Neural progenitor cell (in vitro differentiated cells): Measurements from ENCODE around the gene RTEL1. TPM values are rescaled to one million over a fixed set of nuclear protein-coding genes. Genes with fewer than 3 reads are reported as not detected.

Experiments
- DNase-seq: peaks from one replicate; pipeline ENCODE4 v3.0.0-alpha.2; 2016; ENCODE audit warnings: low spot score
- H2AFZ ChIP-seq: fragments of 200-600 bp; sonication (generic); replicated peaks from 2 replicates; pipeline ENCODE4 v1.6.1; 2016; ENCODE audit warnings: antibody characterized with exemption
- H3F3A ChIP-seq: fragments of 200-600 bp; sonication (generic); 2 replicates; pipeline ENCODE4 v1.6.1; 2016; ENCODE audit warnings: antibody characterized with exemption, low read depth
- H3K27ac ChIP-seq: fragments of 200-600 bp; sonication (generic); 2 replicates; pipeline ENCODE4 v1.5.1; 2016; ENCODE audit warnings: mild to moderate bottlenecking
- H3K27me3 ChIP-seq: fragments of 200-600 bp; sonication (generic); 2 replicates; pipeline ENCODE4 v1.6.1; 2016; ENCODE audit warnings: mild to moderate bottlenecking, moderate library complexity
- H3K36me3 ChIP-seq: fragments of 200-600 bp; sonication (generic); 2 replicates; pipeline ENCODE4 v1.5.1; 2016
- H3K4me1 ChIP-seq: fragments of 200-600 bp; sonication (generic); 2 replicates; pipeline ENCODE4 v1.6.1; 2016; ENCODE audit warnings: mixed run types
- H3K4me2 ChIP-seq: fragments of 200-600 bp; sonication (generic); 2 replicates; pipeline ENCODE4 v1.6.1; 2016
- H3K4me3 ChIP-seq: fragments of 200-600 bp; sonication (generic); 2 replicates; pipeline ENCODE4 v1.5.1; 2016
- H3K79me2 ChIP-seq: fragments of 200-600 bp; sonication (generic); 2 replicates; pipeline ENCODE4 v1.6.1; 2016; ENCODE audit warnings: low read depth
- H3K9ac ChIP-seq: fragments of 200-600 bp; sonication (generic); 2 replicates; pipeline ENCODE4 v1.6.1; 2016
- H3K9me3 ChIP-seq: fragments of 200-600 bp; sonication (generic); 2 replicates; pipeline ENCODE4 v1.5.1; 2016; ENCODE audit warnings: low read depth
- H4K20me1 ChIP-seq: fragments of 200-600 bp; sonication (generic); 2 replicates; pipeline ENCODE4 v1.6.1; 2016; ENCODE audit warnings: low read depth
- H3K27ac Mint-ChIP-seq: 3 replicates; pipeline ENCODE4 v1.8.0; 2021; ENCODE audit warnings: mixed read lengths
- H3K27me3 Mint-ChIP-seq: 2 replicates; pipeline ENCODE4 v1.8.0; 2022; ENCODE audit warnings: low read depth, mild to moderate bottlenecking, inconsistent platforms, moderate library complexity, mixed read lengths; ENCODE audit not compliant: insufficient read depth
- H3K36me3 Mint-ChIP-seq: 3 replicates; pipeline ENCODE4 v1.8.0; 2021; ENCODE audit warnings: mixed read lengths
- H3K4me1 Mint-ChIP-seq: 3 replicates; pipeline ENCODE4 v1.8.0; 2021; ENCODE audit warnings: mixed read lengths
- H3K4me3 Mint-ChIP-seq: 3 replicates; pipeline ENCODE4 v1.8.0; 2021; ENCODE audit warnings: mild to moderate bottlenecking, moderate library complexity, mixed read lengths
- H3K9me3 Mint-ChIP-seq: 3 replicates; pipeline ENCODE4 v1.8.0; 2020; ENCODE audit warnings: mixed read lengths
- EZH2 ChIP-seq: fragments of 200-600 bp; sonication (generic); IDR thresholded peaks from 2 replicates; pipeline ENCODE4 v1.6.1; 2017; ENCODE audit warnings: antibody characterized with exemption, mild to moderate bottlenecking, moderate library complexity
- EZH2phosphoT487 ChIP-seq: fragments of 200-600 bp; sonication (generic); IDR thresholded peaks from 2 replicates; pipeline ENCODE4 v1.6.1; 2017; ENCODE audit warnings: antibody characterized with exemption
- total RNA-seq: library from RNA; depleted of rRNA; stranded (reverse); fragments of >200 nt; gene quantifications from 2 replicates; pipeline ENCODE4 v1.2.3, GENCODE V29; 2015; ENCODE audit warnings: low replicate concordance
- TF ChIP-seq, protein P1 (sequence below): fragments of 200-600 bp; sonication (generic); IDR thresholded peaks from 2 replicates; pipeline ENCODE4 v1.5.1; 2017; ENCODE audit warnings: antibody characterized with exemption, mild to moderate bottlenecking

The RTEL1 gene
- total RNA-seq, 1 donor from 2014 or later: 6.0 TPM

DNA sequence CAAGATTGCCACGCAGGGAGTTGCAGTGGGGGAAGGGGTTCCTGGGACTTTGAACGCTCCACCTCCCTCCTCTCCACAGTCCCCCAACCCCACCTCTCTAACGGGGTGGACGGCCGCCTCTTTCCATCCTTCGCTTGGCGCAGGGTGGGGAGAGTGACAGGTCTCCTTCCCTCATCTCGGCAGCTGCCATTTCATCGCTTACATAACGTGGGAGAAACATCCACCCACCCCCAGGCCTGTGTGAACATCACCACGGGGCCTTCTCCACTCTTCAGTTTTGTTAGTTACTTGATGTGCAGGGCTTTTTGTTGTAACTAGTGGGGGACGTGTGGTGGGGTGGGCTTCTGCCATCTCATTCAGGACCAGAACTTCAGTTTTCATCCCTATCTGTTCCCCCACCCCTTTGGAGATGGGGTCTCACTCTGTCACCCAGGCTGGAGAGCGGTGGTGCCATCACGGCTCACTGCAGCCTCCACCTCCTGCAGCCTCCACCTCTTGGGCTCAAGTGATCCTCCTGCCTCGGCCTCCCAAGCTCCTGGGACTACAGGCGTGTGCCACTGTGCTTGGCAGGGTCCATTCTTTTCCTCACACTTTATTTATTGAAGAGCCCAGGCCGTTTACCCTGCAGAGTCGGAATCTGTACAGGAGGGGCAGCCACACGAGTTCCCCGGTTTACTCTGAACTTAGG lies 17.7 kb downstream of the RTEL1 start:
- H3K4me3 ChIP-seq: no peak overlapping the region
- Mint-ChIP-seq H3K27ac (no peak overlapping the region), H3K4me3 (no peak overlapping the region), H3K27me3 (peaks cover 5% of the 10 kb centered on the region), H3K4me1 (no peaks in the 10 kb centered on the region), H3K36me3 (peaks cover 13% of the 10 kb centered on the region), H3K9me3 (no peaks in the 10 kb centered on the region)
- no peaks in the 10 kb centered on the region for H3K79me2 ChIP-seq
- no peak overlapping the region for H3K4me2 ChIP-seq
- no peaks in the 10 kb centered on the region for H3K4me1 ChIP-seq
- H3K27me3 ChIP-seq: no peaks in the 10 kb centered on the region
- H3K9ac ChIP-seq: no peak overlapping the region
- no peak overlapping the region for H3K27ac ChIP-seq
- no peaks in the 10 kb centered on the region for H3K9me3 ChIP-seq
- DNase-seq: no peak
- TF ChIP-seq EZH2: no peak
- TF ChIP-seq, protein P1, sequence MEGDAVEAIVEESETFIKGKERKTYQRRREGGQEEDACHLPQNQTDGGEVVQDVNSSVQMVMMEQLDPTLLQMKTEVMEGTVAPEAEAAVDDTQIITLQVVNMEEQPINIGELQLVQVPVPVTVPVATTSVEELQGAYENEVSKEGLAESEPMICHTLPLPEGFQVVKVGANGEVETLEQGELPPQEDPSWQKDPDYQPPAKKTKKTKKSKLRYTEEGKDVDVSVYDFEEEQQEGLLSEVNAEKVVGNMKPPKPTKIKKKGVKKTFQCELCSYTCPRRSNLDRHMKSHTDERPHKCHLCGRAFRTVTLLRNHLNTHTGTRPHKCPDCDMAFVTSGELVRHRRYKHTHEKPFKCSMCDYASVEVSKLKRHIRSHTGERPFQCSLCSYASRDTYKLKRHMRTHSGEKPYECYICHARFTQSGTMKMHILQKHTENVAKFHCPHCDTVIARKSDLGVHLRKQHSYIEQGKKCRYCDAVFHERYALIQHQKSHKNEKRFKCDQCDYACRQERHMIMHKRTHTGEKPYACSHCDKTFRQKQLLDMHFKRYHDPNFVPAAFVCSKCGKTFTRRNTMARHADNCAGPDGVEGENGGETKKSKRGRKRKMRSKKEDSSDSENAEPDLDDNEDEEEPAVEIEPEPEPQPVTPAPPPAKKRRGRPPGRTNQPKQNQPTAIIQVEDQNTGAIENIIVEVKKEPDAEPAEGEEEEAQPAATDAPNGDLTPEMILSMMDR: no peak
- no peak for TF ChIP-seq EZH2phosphoT487
- H4K20me1 ChIP-seq: no peaks in the 10 kb centered on the region
- H3F3A ChIP-seq: no peaks in the 10 kb centered on the region
- H3K36me3 ChIP-seq: no peaks in the 10 kb centered on the region
- no peak overlapping the region for H2AFZ ChIP-seq

DNA sequence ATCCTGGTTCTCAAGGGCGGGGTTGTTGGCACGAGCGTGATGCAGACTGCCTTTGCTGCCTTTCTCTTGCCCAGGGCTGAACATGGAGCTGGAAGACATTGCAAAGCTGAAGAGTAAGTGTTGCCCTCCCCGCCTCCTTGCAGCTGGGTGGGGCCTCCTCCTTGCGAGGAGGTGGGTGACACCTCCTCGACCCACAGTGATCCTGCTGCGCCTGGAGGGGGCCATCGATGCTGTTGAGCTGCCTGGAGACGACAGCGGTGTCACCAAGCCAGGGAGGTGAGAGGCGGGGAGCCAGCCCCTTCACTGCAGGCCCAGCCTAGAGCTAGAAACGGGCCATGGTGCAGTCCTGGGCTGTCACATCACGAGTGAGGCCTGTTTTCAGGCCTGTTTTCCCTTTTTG lies 20.0 kb downstream of the RTEL1 start:
- no peaks in the 10 kb centered on the region for H3K36me3 ChIP-seq

DNA sequence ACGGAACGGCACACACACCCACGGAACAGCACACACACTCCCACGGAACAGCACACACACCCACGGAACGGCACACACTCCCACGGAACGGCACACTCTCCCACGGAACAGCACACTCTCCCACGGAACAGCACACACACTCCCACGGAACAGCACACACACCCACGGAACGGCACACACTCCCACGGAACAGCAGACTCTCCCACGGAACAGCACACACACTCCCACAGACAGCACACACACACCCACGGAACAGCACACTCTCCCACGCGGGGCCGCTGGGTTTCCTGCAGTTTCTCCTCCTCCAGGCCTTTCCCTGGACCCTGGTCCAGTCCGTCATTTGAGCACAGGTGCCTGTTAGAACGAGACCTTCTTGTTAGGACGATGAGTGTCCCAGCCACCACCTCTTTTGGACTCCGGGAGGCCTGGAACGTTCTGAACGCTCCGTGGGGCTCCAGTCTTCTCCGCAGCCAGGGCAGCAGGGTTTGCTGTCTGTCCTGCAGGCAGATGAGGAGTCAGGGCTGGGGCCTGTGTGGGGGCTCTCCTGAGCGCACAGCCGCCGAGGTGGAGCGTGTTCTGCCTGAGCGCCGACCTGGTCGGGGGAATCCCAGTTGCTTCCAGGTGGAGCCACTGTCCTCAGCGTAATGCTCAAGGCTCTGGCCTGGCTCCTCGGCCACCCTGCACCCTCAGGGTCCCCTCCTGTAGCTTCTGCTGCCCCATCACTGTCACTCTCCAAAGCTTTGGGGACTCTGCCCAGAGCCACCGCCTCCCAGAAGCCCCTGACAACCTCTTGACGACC lies 20.8 kb downstream of the RTEL1 start:
- Histone ChIP-seq H3K9me3 (no peaks in the 10 kb centered on the region), H4K20me1 (no peaks in the 10 kb centered on the region), H3K36me3 (no peaks in the 10 kb centered on the region), H3K4me3 (no peak overlapping the region), H2AFZ (no peak overlapping the region), H3K79me2 (no peaks in the 10 kb centered on the region), H3K27me3 (no peaks in the 10 kb centered on the region), H3F3A (no peaks in the 10 kb centered on the region), H3K4me2 (no peak overlapping the region), H3K4me1 (no peaks in the 10 kb centered on the region), H3K27ac (no peak overlapping the region), H3K9ac (no peak overlapping the region)
- TF ChIP-seq EZH2: no peak
- TF ChIP-seq, protein P1: no peak
- TF ChIP-seq EZH2phosphoT487: no peak
- no peaks in the 10 kb centered on the region for H3K9me3 Mint-ChIP-seq
- H3K36me3 Mint-ChIP-seq: peaks cover 7% of the 10 kb centered on the region
- no peaks in the 10 kb centered on the region for H3K4me1 Mint-ChIP-seq
- H3K27ac Mint-ChIP-seq: no peak overlapping the region
- no peak overlapping the region for H3K4me3 Mint-ChIP-seq
- no peak for DNase-seq
- peaks cover 5% of the 10 kb centered on the region for H3K27me3 Mint-ChIP-seq

More for the DNA sequence above, 20.0 kb downstream of the RTEL1 start:
- Mint-ChIP-seq H3K27ac (no peak overlapping the region), H3K36me3 (peaks cover 9% of the 10 kb centered on the region), H3K4me1 (no peaks in the 10 kb centered on the region), H3K27me3 (peaks cover 5% of the 10 kb centered on the region), H3K4me3 (no peak overlapping the region), H3K9me3 (no peaks in the 10 kb centered on the region)
- H3K9me3 ChIP-seq: no peaks in the 10 kb centered on the region
- no peak for DNase-seq
- no peaks in the 10 kb centered on the region for H3F3A ChIP-seq
- H3K4me2 ChIP-seq: no peak overlapping the region
- H3K79me2 ChIP-seq: no peaks in the 10 kb centered on the region
- no peaks in the 10 kb centered on the region for H3K4me1 ChIP-seq
- no peak overlapping the region for H3K9ac ChIP-seq
- H4K20me1 ChIP-seq: no peaks in the 10 kb centered on the region
- no peaks in the 10 kb centered on the region for H3K27me3 ChIP-seq
- H2AFZ ChIP-seq: no peak overlapping the region
- H3K4me3 ChIP-seq: no peak overlapping the region
- H3K27ac ChIP-seq: no peak overlapping the region
- TF ChIP-seq EZH2phosphoT487: no peak
- TF ChIP-seq, protein P1: no peak
- no peak for TF ChIP-seq EZH2
